ENCODE data around the gene FAM219B.

The FAM219B gene

GRCh38 chr15:74850393-74850792, 56.3 kb downstream of the FAM219B start:
- no peak for DNase-seq

Data from anterior cingulate cortex (tissue), 58 donors.